Tibial artery (tissue), 4 donors: ENCODE data around the gene AIP.

Experiments
- DNase-seq, 2 donors: peaks; one replicate each; pipeline ENCODE4 v3.0.0-alpha.2; 2019
- H3K27ac ChIP-seq, 2 donors: fragments of 200-600 bp; sonication (generic) in 1 of 2; 1 replicate in 1 of 2; 2 replicates in 1 of 2; pipeline ENCODE4 v1.5.1; 2018 to 2019; ENCODE audit warnings: mild to moderate bottlenecking in 1 of 2
- H3K27me3 ChIP-seq, 2 donors: fragments of 200-600 bp; sonication (generic) in 1 of 2; one replicate each; pipeline versions ENCODE4 v1.5.1 to v1.6.0; 2016 to 2019
- H3K36me3 ChIP-seq, 3 donors: fragments of 200-600 bp; sonication (generic) in 2 of 3; one replicate each; pipeline ENCODE4 v1.5.1; 2016 to 2019; ENCODE audit warnings: mild to moderate bottlenecking in 2 of 3
- H3K4me1 ChIP-seq, 4 donors: fragments of 200-600 bp; sonication (generic) in 2 of 4; 1 replicate in 3 of 4; 2 replicates in 1 of 4; pipeline ENCODE4 v1.5.1; 2016 to 2019
- H3K4me3 ChIP-seq, 2 donors: fragments of 200-600 bp; sonication (generic) in 1 of 2; 1 replicate in 1 of 2; 2 replicates in 1 of 2; pipeline ENCODE4 v1.5.1; 2018 to 2019; ENCODE audit warnings: mild to moderate bottlenecking in 2 of 2
- H3K9me3 ChIP-seq, 3 donors: fragments of 200-600 bp; sonication (generic) in 1 of 3; one replicate each; pipeline ENCODE4 v1.5.1; 2016 to 2019
- CTCF ChIP-seq, 2 experiments: fragments of 200-600 bp in 1 of 2; fragments of 450-650 bp in 1 of 2; IDR thresholded peaks; one replicate each; pipeline ENCODE4 v1.5.1; 2017 to 2019; ENCODE audit warnings: antibody characterized with exemption in 2 of 2, mild to moderate bottlenecking in 1 of 2, moderate library complexity in 1 of 2
- intact Hi-C: fragments of 100-400 bp; cut with DNase I; formaldehyde crosslinking; loops from one replicate; pipeline ENCODE4 v1.15.0; 2023; ENCODE audit warnings: low total_unique reads

AIP gene

GRCh38 chr11:67451658-67451976 lies 31.2 kb upstream of the AIP start:
- Histone ChIP-seq H3K27ac (no peak overlapping the region), H3K9me3 (no peaks in the 10 kb centered on the region), H3K36me3 (no peaks in the 10 kb centered on the region), H3K4me1 (no peaks in the 10 kb centered on the region), H3K4me3 (no peak overlapping the region), H3K27me3 (no peaks in the 10 kb centered on the region)
- no peak for DNase-seq
- TF ChIP-seq CTCF (IDR thresholded peaks at IDR 0.05), result no peak
- intact Hi-C loops, result no loop called here

GRCh38 chr11:67452141-67452952 lies 30.5 kb upstream of the AIP start, which contains the start of gene GPR152:
Gene GPR152, minus strand, starts transcription at chr11:67452729. Its CDS starts 5 bp downstream, at chr11:67452724.
- H3K27ac ChIP-seq, result no peak within 1 kb of the TSS
- TF ChIP-seq CTCF (IDR thresholded peaks at IDR 0.05), result no peak
- no peak within 1 kb of the TSS for H3K4me3 ChIP-seq
- intact Hi-C loops, result no loop called here
- no peaks in the 10 kb centered on the region for H3K27me3 ChIP-seq
- no peaks in the 10 kb centered on the region for H3K36me3 ChIP-seq
- H3K9me3 ChIP-seq, result no peaks in the 10 kb centered on the region
- no peak for DNase-seq
- no peaks in the 10 kb centered on the region for H3K4me1 ChIP-seq

GRCh38 chr11:67453816-67454732 lies 28.8 kb upstream of the AIP start:
- Histone ChIP-seq H3K4me3 (no peak overlapping the region), H3K4me1 (no peaks in the 10 kb centered on the region), H3K36me3 (no peaks in the 10 kb centered on the region), H3K27ac (no peak overlapping the region), H3K27me3 (no peaks in the 10 kb centered on the region), H3K9me3 (no peaks in the 10 kb centered on the region)
- DNase-seq, result no peak
- intact Hi-C loops, result no loop called here
- TF ChIP-seq CTCF (IDR thresholded peaks at IDR 0.05), result no peak

- no peaks in the 10 kb centered on the region for H3K9me3 ChIP-seq
Observed at GRCh38 chr11:67455054-67455453, 27.8 kb upstream of the AIP start, which contains the start of gene CABP4. Gene CABP4, plus strand, starts transcription at chr11:67455354. Its CDS starts 70 bp downstream, at chr11:67455424.

More at GRCh38 chr11:67455054-67455453, 27.8 kb upstream of the AIP start, which contains the start of gene CABP4:
- Histone ChIP-seq H3K4me1 (no peaks in the 10 kb centered on the region), H3K36me3 (no peaks in the 10 kb centered on the region), H3K27me3 (no peaks in the 10 kb centered on the region), H3K27ac (no peak within 1 kb of the TSS), H3K4me3 (no peak within 1 kb of the TSS)
- no peak for TF ChIP-seq CTCF (IDR thresholded peaks at IDR 0.05)
- intact Hi-C loops, result no loop called here
- no peak for DNase-seq
